Vagina (tissue), 2 donors: Measurements from ENCODE around the gene CYP11A1.

Experiments used
- CTCF ChIP-seq, 3 experiments: fragments of 450-650 bp in 2 of 3; fragments of 200-600 bp in 1 of 3; sonication (generic) in 1 of 3; IDR thresholded peaks; one replicate each; pipeline ENCODE4 v1.5.1; 2017 to 2019; ENCODE audit warnings: antibody characterized with exemption in 3 of 3, mild to moderate bottlenecking in 2 of 3, moderate library complexity in 2 of 3
- POLR2A ChIP-seq, 2 donors: fragments of 450-650 bp; IDR thresholded peaks; one replicate each; pipeline ENCODE4 v1.6.1; 2017; ENCODE audit warnings: antibody characterized with exemption in 2 of 2, mild to moderate bottlenecking in 2 of 2, moderate library complexity in 2 of 2
- POLR2AphosphoS5 ChIP-seq, 2 donors: sonication (generic); formaldehyde crosslinking; IDR thresholded peaks; one replicate each; pipeline ENCODE4 v1.9.0; 2017; ENCODE audit warnings: antibody characterized with exemption in 2 of 2, mild to moderate bottlenecking in 2 of 2, low read depth in 1 of 2; ENCODE audit not compliant: insufficient read depth in 1 of 2

- TF ChIP-seq CTCF (IDR thresholded peaks at IDR 0.05): no peak
- TF ChIP-seq POLR2AphosphoS5 (IDR thresholded peaks at IDR 0.05; ENCODE audit: insufficient read depth in 1 of 2, low read depth in 1 of 2): no peak
- TF ChIP-seq POLR2A (IDR thresholded peaks at IDR 0.05): no peak
Measured at GRCh38 chr15:74295800-74296199, 71.6 kb downstream of the CYP11A1 start.
